HTERT RPE-1 (cell line): ENCODE measurements around the gene NECAB2.

ENCODE experiments used
- in situ Hi-C: fragments of 300-500 bp; cut with MboI; formaldehyde crosslinking; loops from 4 replicates; pipeline ENCODE4 v1.14.3; 2020; ENCODE audit warnings: low sequenced_read_pairs

NECAB2 gene

DNA sequence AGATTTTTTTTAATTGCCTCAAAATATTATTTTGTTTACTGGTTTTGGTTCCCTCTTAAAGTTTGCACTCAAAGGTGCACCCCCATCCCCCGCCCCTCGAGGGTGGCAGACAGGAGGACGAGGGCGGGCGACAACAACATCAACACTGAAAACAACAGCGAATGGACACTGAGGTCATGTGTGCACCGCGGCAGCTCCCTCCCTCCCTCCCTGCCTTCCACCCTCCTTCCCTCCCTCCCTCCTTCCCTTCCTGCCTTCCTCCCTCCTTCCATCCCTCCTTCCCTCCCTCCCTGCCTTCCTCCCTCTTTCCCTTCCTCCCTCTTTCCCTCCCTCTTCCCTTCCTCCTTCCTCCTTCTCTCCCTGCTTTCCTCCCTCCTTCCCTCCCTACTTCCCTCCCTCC, 16.5 kb upstream of the NECAB2 start:
- in situ Hi-C loops = loop anchor here (25.0 kb wide), 1 partner anchor 111 kb away; no protein-coding TSS in a partner anchor

DNA sequence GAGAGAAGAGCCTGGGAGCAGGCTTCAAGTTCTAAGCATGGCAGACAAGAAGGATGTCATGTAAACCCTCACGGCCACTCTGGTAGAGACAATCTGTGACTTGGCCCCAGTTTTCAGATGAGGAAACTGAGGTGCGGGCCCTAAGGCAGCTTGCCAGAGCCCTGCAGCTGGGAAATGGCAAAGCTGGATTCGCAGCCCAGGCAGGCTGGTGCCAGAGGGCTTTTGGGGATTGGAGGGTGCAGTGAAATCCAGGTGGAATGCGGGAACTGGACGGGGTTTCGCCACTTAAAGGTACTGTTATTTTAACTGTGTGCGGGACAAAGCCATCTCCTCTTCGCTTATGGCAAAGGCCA, 15.5 kb upstream of the NECAB2 start:
- in situ Hi-C loops = loop anchor here (25.0 kb wide), 1 partner anchor 110 kb away; no protein-coding TSS in a partner anchor

DNA sequence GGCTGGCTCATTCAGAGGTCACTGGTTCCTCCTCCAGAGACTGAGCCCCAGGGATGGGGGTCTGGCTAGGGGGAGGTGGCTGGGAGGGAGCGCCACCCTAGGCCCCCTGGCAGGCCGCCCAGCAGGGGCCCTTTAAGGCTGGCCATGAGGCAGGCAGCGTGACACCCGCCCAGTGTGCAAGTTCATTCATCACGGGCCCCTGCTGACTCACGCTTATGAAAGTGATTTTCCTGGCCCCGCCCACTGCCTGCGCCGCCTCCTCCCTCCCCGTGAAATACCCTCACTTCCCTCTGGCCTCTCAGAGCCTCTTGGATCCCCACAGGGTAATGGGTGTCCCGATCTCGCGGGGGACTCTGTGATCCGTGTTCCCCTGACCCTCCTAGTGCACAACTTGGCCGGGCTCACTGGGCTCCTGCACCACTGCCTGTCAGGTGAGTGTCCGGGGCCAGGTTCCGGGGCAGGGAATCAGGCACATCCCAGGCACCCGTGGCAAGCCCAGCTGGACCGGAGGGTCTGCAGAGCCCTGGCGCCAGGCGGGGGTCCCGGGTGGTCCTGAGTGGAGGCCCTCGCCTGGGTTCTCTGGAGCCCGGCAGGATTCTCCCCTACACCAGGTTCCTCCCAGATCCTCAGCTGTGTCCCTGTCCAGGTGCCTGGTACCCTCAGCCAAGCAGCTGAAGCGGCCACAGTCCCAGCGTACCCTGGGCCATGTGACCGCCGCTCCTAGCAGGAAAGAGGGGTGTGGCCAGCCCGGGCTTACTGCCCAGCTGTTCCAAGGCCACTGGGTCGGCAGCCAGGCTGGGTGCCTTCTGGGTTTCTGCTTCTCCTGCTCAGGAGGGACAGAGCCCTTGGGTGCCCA, 14.9 kb upstream of the NECAB2 start, which contains the start of gene OSGIN1:
OSGIN1 (plus strand) TSS at position 301 of the 856 bp plus-strand sequence. CDS start 4,432 bp downstream, outside the sequence.
- in situ Hi-C loops = loop anchor here (25.0 kb wide), 1 partner anchor 109 kb away; no protein-coding TSS in a partner anchor

DNA sequence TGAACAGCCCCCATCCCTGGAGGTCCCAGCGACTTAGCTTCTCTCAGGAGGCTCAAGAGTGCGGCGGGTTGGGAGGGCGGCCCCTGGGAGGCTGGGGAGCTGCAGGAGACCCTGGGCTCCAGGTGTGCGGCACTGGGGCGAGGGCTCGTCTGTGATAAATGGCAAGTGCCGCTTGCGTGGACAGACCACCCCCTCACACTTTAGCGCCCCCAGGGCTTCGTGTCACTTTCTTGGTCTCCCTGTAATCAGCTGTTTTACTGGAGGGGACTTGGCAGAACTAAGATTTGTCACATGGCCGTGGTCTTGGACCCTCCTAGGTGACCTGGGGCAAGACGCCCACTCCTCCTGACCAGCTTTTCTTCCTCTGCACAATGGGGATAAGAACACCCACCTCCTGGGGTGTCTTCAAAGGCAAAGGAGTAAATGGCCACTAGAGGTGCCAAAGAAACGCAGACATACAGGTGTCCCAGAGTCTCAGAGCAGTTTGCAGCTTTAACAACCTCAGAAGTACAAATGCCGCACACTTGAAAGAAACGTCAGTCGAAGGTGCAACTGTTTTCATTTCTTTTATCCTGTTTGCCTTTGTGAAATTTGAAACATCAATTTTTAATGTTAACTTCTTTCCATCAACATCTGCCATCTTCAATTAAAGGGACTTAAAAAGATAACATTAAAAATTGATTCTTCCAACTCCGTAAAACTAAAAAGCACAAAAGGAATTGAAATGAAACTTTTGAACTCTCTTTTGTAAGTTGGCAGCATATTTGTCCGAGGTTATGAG, 14.1 kb upstream of the NECAB2 start:
- in situ Hi-C loops = loop anchor here (25.0 kb wide), 1 partner anchor 108 kb away; no protein-coding TSS in a partner anchor

DNA sequence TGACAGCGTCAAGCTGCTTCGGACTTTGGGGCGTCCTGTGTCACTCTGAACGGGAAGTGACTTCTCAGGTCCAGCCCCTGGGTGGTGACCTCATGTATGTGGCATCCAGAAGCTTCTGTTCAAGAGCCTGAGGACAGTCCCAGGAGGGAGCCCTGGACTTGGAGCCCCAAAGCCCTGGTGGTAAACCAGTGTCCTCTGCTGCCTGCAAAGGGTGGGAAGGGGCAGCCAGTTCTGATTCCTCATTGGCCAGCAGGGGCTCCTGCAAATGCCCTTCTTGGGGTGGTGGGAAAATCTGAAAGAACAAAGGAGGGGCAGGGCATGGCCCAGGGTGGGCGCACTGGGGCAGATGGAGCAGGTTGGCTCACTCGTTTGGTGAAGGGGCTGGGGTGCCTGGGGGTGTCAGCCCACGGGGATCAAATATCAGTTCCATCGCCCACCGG, 13.4 kb upstream of the NECAB2 start:
- in situ Hi-C loops = loop anchor here (25.0 kb wide), 1 partner anchor 108 kb away; no protein-coding TSS in a partner anchor

DNA sequence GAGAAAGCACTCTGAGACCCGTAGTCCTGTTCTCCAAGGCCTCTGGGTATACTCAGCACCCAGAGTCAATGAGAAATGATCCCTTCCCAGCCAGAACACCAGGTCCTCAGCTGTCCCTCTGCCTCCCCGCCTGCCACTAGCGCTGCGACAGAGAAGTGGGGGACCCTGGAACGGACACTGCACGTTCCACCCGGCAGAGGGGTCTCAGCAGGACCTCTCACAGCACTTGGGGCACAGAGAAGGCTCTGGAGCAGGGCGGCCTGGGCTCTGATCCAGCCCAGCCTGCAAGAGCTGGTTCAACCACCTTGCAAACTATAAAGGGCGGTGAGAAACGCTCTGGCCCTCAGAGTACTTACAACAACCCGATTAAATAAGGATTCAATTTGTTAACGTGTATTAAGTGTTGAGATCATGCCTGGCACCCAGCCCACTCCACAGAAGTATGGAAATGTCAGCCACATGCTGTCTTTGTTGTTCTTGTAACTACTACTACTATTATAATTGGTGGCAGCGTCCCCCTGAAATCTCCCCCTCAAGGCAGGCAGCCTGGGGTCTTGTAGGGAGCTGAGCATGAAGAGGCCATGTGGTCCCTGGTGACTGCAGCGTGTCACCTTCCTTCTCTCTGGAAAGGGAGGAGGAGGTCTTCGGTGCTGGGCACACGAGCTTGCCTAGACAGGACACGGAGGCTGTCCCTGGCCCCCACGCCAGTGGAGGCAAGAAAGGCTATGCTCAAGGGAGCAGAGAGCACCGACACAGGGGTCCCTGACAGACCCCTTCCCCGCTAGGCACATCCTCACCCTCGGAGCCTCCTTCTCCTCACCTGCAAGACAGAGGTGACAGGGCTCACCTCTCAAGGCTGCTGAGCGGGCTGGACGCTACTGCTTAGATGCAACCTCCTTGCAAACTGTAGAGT, 12.6 kb upstream of the NECAB2 start:
- in situ Hi-C loops = loop anchor here (25.0 kb wide), 1 partner anchor 107 kb away; no protein-coding TSS in a partner anchor

DNA sequence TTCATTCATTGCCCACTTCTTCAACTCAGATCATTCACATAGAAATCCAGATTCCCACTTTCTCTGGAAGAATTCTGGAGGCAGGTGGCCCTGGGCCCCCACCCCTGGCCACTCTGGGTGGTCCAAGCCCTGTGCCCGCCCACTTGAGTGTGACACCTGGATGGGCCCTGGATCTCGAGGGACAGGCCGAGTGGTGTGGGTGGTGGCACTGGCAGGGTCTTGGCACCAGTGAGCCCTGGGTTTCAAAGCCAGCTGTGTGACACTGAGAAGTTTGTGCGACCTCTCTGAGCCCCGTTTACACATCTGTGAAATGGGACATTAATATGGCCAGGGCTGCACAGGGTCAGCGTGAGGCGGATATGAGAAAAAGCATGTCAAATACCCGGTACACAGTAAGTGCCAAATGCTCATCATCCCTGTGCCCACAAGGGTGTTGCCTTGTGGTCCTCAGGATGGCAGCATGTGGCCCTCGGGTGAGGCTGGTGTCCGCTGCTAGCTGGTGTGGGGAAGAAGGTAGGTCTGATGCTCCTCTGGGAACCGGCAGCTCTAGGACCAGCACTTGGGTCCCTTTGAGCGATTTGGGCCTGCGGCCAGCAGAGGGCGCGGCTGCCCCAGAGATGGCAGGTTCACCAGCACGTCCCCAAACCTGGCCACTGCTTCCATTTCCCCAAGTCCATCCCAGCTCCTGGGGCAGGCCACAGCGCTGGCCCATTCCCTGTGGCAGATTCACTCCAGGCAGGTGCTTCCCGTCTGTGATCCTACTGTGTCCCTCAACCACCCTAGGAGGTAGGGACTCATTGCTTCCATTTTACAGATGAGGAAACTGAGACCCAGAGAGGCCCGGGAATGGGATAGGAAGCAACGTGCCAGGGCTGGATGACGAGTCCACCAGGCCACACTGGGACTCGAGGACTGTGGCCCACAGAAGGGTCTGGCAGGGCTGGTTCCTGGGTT, 11.4 kb upstream of the NECAB2 start:
- in situ Hi-C loops = loop anchor here (25.0 kb wide), 1 partner anchor 106 kb away; no protein-coding TSS in a partner anchor

DNA sequence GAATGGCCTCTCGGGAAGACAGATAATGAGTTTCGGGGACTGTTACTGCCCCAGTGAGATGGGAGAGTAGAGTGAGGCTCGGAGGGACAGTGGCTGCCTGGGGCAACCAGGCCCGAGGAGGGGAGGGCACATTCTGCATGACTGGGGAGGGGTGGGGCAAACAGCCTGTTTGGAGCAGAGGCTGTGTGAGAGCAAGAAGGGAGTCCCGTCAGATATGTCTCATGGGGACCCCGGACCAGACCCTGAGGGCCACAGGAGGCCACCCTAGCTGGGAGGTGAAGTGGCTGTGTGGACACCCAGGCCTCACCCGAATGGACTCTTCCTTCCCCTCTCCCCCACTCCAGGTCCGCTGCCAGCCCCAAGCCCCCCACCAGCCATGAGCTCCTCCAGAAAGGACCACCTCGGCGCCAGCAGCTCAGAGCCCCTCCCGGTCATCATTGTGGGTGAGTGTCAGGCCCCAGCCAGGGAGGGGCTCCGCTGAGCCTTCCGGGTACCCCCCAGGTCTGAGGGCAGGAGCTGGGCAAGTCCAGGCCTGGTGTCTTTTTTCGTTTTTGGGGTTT, 10.7 kb upstream of the NECAB2 start:
- in situ Hi-C loops = loop anchor here (25.0 kb wide), 1 partner anchor 105 kb away; no protein-coding TSS in a partner anchor

DNA sequence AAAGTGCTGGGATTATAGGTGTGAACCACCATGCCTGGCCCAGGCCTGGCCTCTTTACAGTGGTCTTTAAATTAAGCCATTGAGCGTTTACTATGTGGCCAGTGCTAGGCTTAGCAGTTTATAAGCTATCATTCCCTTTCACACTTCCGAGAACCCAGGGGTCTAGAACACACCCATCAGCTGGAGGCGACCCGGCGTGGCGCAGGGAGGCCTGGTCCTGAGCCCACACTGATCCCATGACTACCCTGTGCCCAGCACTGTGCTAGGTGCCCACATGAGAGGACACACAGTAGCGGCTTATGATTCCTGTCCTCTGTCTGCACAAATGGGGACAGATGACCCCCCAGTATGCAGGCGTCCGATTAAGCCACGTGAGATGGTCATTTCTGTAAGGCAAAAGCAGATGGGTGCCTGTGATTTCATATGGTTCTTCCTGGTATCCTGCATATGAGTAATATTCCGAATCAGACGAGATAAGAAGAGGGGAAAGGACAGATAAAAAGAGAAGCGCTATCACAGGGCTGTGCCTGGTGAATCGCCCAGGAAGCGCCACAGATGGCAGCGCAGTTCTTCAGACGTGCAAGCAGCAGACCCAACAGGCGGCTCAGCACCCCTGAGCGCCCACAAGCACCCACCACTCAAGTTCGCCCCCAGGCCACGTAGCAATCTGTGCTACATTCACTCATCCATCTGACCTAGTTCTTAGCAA, 9.8 kb upstream of the NECAB2 start:
- in situ Hi-C loops = loop anchor here (25.0 kb wide), 1 partner anchor 104 kb away; no protein-coding TSS in a partner anchor

DNA sequence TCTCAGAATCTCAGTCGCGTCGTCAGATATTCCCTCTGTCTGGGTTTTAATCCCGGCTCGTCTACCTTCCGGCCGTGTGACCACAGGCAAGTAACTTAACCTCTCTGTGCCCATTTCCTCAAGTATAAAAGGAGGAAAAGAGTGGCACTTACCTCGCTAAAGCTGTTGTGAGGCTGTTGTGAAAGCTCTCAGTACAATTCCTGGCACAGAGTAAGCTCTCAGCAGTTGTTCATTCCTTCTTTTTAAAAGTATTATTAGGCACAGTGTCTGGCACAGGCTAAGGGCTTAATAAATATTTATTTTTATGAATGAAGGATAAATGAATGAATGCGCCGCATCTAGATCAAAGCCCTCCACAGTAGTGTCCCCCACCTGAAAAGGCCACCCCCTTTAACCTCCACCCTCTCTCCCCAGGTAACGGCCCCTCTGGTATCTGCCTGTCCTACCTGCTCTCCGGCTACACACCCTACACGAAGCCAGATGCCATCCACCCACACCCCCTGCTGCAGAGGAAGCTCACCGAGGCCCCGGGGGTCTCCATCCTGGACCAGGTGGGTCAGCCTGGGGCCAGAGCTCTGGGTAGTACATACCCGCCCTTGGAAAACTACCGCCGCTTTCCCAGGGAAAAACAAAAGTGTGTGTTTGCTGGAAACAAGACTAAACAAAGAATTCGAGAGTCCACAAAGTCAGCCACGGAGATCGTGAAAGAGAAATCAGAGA, 9.0 kb upstream of the NECAB2 start:
- in situ Hi-C loops = loop anchor here (25.0 kb wide), 1 partner anchor 103 kb away; no protein-coding TSS in a partner anchor

DNA sequence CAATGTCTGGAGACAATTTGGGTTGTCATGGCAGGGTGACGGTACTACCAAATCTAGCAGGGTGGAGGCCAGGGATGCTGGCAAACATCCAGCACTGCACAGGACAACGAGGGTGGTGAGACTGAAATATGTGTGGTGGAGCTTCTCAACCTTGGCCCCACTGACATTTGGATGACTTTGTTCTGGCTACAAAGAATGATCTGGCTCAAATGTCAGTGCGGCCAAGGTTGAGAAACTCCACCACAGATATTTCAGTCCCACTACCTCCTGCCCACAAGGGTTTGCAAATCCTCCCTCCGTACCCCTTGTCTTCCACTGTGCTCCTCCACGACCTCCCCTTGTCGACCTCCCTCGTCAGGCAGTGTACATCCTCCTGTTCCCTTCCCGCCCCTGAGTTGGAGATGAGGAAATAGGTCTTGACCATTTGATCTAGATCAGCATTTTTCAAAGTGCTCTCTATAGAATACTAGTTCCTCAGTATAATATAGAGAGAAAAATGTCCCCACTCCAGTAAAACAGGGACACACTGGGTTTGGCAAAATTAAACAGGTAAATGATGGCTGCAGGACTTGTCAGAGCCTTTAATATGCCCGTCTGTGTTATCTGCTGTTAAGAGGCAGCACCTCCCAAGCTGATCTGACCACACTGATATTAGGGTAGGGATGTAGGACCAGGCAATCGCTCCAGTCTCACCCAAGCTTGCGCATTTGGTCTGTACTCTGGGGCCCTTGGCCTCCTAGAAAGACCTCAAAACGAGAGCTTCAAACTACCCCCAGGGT, 8.2 kb upstream of the NECAB2 start:
- in situ Hi-C loops = loop anchor here (25.0 kb wide), 1 partner anchor 102 kb away; no protein-coding TSS in a partner anchor

DNA sequence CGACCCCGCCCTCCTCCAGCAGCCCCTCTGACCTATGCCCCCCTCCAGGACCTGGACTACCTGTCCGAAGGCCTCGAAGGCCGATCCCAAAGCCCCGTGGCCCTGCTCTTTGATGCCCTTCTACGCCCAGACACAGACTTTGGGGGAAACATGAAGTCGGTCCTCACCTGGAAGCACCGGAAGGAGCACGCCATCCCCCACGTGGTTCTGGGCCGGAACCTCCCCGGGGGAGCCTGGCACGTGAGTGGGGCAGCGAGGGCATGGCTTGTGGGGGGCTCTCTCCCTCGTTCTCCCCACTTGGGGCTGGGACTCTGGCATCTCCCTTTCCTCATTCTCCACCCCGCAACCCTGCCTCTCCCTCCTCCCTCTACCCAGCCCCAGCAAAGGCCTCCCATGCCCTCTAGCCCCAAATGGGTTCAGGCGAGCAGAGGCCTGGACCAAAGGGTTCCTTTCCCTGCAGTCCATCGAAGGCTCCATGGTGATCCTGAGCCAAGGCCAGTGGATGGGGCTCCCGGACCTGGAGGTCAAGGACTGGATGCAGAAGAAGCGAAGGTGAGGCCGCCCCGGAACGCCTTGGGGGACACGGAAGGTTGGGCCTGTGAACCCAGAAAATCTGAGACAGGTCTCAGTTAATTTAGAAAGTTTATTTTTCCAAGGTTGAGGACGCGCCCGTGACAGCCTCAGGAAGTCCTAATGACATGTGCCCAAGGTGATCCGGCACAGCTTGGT, 7.4 kb upstream of the NECAB2 start:
- in situ Hi-C loops = loop anchor here (25.0 kb wide), 1 partner anchor 102 kb away; no protein-coding TSS in a partner anchor

DNA sequence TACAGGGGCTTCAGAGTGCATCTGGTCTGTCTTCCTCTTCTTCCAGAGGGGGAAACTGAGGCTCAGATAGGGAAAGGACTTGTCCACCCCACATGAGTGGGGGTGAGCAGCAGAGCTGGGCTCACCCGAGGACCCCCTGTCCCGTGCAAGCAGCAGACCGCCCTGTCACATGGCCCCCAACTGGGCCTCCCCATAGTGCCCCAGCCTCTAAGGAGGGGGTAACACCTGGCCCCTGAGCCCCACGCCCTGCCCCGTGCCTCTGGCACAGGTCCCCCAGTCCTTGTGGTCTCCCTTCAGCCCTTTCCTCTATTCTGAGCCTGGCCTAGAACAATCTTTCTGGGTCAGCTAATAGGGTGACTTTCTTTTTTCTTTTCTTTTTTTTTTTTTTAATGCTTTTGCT, 6.5 kb upstream of the NECAB2 start:
- in situ Hi-C loops = loop anchor here (25.0 kb wide), 1 partner anchor 101 kb away; no protein-coding TSS in a partner anchor

DNA sequence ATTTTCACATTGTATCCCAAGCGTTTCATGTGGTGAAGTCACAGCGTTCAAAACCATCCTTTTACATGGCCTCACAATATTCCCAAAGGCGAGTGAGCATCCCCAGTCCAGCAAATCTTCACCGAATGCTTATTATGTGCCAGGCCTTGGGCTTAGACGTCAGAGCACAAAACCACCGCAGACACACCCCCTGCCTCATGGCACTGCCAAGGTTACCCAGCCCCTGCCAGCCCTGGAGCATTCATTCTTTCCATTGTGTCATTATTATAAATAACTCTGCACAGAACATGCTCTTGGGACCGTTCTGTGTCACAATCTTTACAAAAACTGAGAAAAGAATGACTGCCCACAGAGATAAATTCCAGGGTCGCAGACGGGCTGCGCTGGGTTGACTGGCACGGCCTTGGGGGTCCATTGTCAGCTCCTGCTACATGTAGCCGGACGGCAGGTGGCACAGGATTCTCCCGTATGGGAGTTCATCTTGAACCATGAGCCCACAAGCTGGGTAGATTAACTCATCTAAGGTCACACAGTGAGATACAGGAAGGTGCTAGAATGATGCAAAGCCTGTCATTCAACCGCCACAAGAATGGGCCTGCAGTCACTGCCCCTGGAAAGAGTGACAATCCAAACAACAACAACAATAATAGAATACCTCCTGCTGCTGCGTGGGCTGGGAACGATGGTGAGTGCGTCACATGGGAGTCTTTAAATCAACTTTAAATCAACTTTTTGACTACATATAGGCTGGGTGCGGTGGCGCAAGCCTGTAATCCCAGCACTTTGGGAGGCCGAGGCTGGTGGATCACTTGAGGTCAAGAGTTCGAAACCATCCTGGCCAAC, 4.5 kb upstream of the NECAB2 start:
- in situ Hi-C loops = loop anchor here (25.0 kb wide), 1 partner anchor 99 kb away; no protein-coding TSS in a partner anchor
